Hepatocyte (in vitro differentiated cells): ENCODE measurements around the gene ZSCAN26.

Experiments
- CTCF ChIP-seq: fragments of 200-600 bp; sonication (generic); IDR thresholded peaks from 2 replicates; pipeline ENCODE4 v1.5.1; 2016; ENCODE audit warnings: antibody characterized with exemption, mild to moderate bottlenecking; ENCODE audit not compliant: poor library complexity
- EZH2 ChIP-seq: fragments of 200-600 bp; sonication (generic); IDR thresholded peaks from 2 replicates; pipeline ENCODE4 v1.6.1; 2016; ENCODE audit warnings: antibody characterized with exemption, mild to moderate bottlenecking, borderline replicate concordance
- EZH2phosphoT487 ChIP-seq: fragments of 200-600 bp; sonication (generic); IDR thresholded peaks from one replicate; pipeline ENCODE4 v1.6.1; 2018; ENCODE audit warnings: antibody characterized with exemption, mild to moderate bottlenecking, low read depth, moderate library complexity; ENCODE audit not compliant: unreplicated experiment, severe bottlenecking

- no peak for TF ChIP-seq CTCF
- no peak for TF ChIP-seq EZH2phosphoT487
- no peak for TF ChIP-seq EZH2
Measured at GRCh38 chr6:28274888-28275287, 7.9 kb downstream of the ZSCAN26 start.
